ENCODE results near the gene USP32. TPM values are rescaled to one million over a fixed set of nuclear protein-coding genes. Genes with fewer than 3 reads are reported as not detected.

The USP32 gene
- total and polyA plus RNA-seq, 10 of the 15 experiments (the other 5 are each of a cell fraction or from before 2014, with no cell fraction given): 7.8 to 37.3 (median 25.5) TPM

DNA sequence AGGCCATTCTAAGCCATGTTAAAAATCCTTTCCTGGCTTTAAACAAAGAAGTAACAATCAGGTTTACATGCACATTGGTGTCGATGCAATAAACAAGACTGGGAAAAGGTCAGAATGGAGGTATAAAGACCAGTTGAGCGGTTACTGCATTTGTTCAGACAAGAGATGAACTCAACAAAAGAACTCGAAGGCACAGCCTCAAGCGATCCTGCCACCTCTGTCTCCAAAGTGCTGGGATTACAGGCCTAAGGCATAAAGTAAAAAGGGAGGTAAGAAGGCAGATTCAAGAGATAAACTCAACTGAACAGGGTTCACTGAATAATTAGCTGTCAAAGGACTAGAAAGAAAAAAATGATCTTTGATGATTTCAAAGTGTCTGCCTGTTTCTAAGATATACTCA is 39.4 kb downstream of the USP32 start:
- no peak overlapping the region for H3K4me2 ChIP-seq (ENCODE audit: control insufficient read depth, insufficient read depth)
- ATAC-seq (no peak), FAIRE-seq (no peak), DNase-seq (ENCODE audit: low read depth, low spot score) (no peak)
- H3K27ac ChIP-seq (ENCODE audit: control insufficient read depth, insufficient read depth): no peak overlapping the region
- POLR2A ChIA-PET: no interaction called here
- RAD21 ChIA-PET (ENCODE audit: unreplicated experiment): interaction anchor here (0.9 kb wide), 1 partner anchor 82 kb away, joined by 3 read pairs; no protein-coding TSS in a partner anchor
- CTCF ChIA-PET: no interaction called here
- WGBS (ENCODE audit: insufficient coverage, insufficient replicate concordance, low lambda C conversion rate, missing lambda C conversion rate): 100% methylated on average over 4 of the region's 4 CpGs
- H4K20me1 ChIP-seq (ENCODE audit: control insufficient read depth, insufficient read depth): no peaks in the 10 kb centered on the region
- TF ChIP-seq NFXL1 (IDR thresholded peaks at IDR 0.05; ENCODE audit: borderline replicate concordance) (peak; percentile 57; the same call in 1 of the 2 replicates), ETV6 (conservative IDR thresholded peaks at IDR 0.05 in 1 of 2, IDR thresholded peaks at IDR 0.05 in 1 of 2; ENCODE audit: borderline replicate concordance in 1 of 2, low read depth in 1 of 2) (peak in 1 of 2 experiments; percentile 79; a peak in 1 of 4 replicates), RAD51 (IDR thresholded peaks at IDR 0.05) (no peak)
- TF ChIP-seq, protein P1, sequence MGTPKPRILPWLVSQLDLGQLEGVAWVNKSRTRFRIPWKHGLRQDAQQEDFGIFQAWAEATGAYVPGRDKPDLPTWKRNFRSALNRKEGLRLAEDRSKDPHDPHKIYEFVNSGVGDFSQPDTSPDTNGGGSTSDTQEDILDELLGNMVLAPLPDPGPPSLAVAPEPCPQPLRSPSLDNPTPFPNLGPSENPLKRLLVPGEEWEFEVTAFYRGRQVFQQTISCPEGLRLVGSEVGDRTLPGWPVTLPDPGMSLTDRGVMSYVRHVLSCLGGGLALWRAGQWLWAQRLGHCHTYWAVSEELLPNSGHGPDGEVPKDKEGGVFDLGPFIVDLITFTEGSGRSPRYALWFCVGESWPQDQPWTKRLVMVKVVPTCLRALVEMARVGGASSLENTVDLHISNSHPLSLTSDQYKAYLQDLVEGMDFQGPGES (IDR thresholded peaks at IDR 0.05): no peak
- peaks cover 6% of the 10 kb centered on the region for H3K79me2 ChIP-seq (ENCODE audit: control insufficient read depth, insufficient read depth, low read length)
- H3K4me1 ChIP-seq (ENCODE audit: control insufficient read depth, insufficient read depth, low read length): peaks cover 18% of the 10 kb centered on the region; the same call in 1 of the 2 replicates
- H3K36me3 ChIP-seq (ENCODE audit: control insufficient read depth in 2 of 2, insufficient read depth in 2 of 2, low read length in 1 of 2): no peaks in the 10 kb centered on the region
- no peaks in the 10 kb centered on the region for H3K27me3 ChIP-seq (replicated peaks in 1 of 2; ENCODE audit: control insufficient read depth in 2 of 2, insufficient read depth in 2 of 2, low read length in 1 of 2)
- no peak overlapping the region for H3K9ac ChIP-seq (ENCODE audit: control insufficient read depth, insufficient read depth, low read length)
- BruUV-seq (replicated peaks): no TSS peak
- no peak overlapping the region for H3K4me3 ChIP-seq
- 0 out of 3 replicates have a peak, but pooled peaks cover 2% of the 10 kb centered on the region for H3K9me3 ChIP-seq (replicated peaks; ENCODE audit: control insufficient read depth, insufficient read depth, low read length)
- SMC1A ChIA-PET (ENCODE audit: uncharacterized antibody, unreplicated experiment): interaction anchor here (1.2 to 1.6 kb wide), 2 partner anchors 15 to 121 kb away, joined by 4 read pairs; no protein-coding TSS in a partner anchor
- intact Hi-C loops (cut with micrococcal nuclease; ENCODE audit: unreplicated experiment) (no loop called here), in situ Hi-C loops (cut with MboI) (no loop called here)
- H2AFZ ChIP-seq (ENCODE audit: control insufficient read depth, low read depth, low read length): no peak overlapping the region

DNA sequence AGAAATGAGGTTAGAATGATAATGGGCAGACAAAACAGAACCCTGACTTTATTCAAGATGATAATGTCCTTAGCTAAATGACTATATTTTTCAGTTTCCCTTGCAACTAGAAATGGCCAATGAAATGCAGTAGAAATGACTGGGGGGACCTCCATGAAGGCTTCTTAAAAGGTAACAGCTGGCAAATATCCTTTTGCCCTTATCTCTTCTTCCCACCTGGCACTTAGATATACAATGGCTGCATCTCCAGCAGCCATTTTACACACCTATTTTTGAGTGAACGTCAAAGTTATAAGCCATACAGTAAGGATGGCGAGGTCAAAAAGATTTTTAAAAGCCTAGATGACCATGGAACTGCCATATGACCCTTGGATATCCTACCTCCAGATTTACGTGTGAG is 39.9 kb downstream of the USP32 start:
- H3K4me3 ChIP-seq: no peak overlapping the region
- H3K4me1 ChIP-seq (ENCODE audit: control insufficient read depth, insufficient read depth, low read length): peaks cover 18% of the 10 kb centered on the region; the same call in 1 of the 2 replicates
- ChIA-PET SMC1A (ENCODE audit: uncharacterized antibody, unreplicated experiment) (interaction anchor here (0.9 to 1.6 kb wide), 2 partner anchors 34 to 121 kb away, joined by 3 to 4 read pairs; no protein-coding TSS in a partner anchor), RAD21 (ENCODE audit: unreplicated experiment) (no interaction called here), POLR2A (no interaction called here), CTCF (interaction anchor here (2.1 kb wide), 1 partner anchor 121 kb away, joined by 5 read pairs; no protein-coding TSS in a partner anchor)
- in situ Hi-C loops (cut with MboI) (no loop called here), intact Hi-C loops (cut with micrococcal nuclease; ENCODE audit: unreplicated experiment) (no loop called here)
- peaks cover 6% of the 10 kb centered on the region for H3K79me2 ChIP-seq (ENCODE audit: control insufficient read depth, insufficient read depth, low read length)
- no peak overlapping the region for H3K9ac ChIP-seq (ENCODE audit: control insufficient read depth, insufficient read depth, low read length)
- no peak overlapping the region for H2AFZ ChIP-seq (ENCODE audit: control insufficient read depth, low read depth, low read length)
- no peaks in the 10 kb centered on the region for H3K27me3 ChIP-seq (replicated peaks in 1 of 2; ENCODE audit: control insufficient read depth in 2 of 2, insufficient read depth in 2 of 2, low read length in 1 of 2)
- H3K9me3 ChIP-seq (replicated peaks; ENCODE audit: control insufficient read depth, insufficient read depth, low read length): 0 out of 3 replicates have a peak, but pooled peaks cover 2% of the 10 kb centered on the region
- DNase-seq (ENCODE audit: low read depth, low spot score) (no peak), FAIRE-seq (no peak), ATAC-seq (no peak)
- 82% methylated on average over 3 of the region's 3 CpGs for WGBS (ENCODE audit: insufficient coverage, insufficient replicate concordance, low lambda C conversion rate, missing lambda C conversion rate)
- no peaks in the 10 kb centered on the region for H3K36me3 ChIP-seq (ENCODE audit: control insufficient read depth in 2 of 2, insufficient read depth in 2 of 2, low read length in 1 of 2)
- H3K4me2 ChIP-seq (ENCODE audit: control insufficient read depth, insufficient read depth): no peak overlapping the region
- no peak overlapping the region for H3K27ac ChIP-seq (ENCODE audit: control insufficient read depth, insufficient read depth)
- BruUV-seq (replicated peaks): no TSS peak
- no peaks in the 10 kb centered on the region for H4K20me1 ChIP-seq (ENCODE audit: control insufficient read depth, insufficient read depth)
- no peak for TF ChIP-seq WRNIP1 (IDR thresholded peaks at IDR 0.05; ENCODE audit: borderline replicate concordance, low read depth, low read length)
- TF ChIP-seq, protein P2, sequence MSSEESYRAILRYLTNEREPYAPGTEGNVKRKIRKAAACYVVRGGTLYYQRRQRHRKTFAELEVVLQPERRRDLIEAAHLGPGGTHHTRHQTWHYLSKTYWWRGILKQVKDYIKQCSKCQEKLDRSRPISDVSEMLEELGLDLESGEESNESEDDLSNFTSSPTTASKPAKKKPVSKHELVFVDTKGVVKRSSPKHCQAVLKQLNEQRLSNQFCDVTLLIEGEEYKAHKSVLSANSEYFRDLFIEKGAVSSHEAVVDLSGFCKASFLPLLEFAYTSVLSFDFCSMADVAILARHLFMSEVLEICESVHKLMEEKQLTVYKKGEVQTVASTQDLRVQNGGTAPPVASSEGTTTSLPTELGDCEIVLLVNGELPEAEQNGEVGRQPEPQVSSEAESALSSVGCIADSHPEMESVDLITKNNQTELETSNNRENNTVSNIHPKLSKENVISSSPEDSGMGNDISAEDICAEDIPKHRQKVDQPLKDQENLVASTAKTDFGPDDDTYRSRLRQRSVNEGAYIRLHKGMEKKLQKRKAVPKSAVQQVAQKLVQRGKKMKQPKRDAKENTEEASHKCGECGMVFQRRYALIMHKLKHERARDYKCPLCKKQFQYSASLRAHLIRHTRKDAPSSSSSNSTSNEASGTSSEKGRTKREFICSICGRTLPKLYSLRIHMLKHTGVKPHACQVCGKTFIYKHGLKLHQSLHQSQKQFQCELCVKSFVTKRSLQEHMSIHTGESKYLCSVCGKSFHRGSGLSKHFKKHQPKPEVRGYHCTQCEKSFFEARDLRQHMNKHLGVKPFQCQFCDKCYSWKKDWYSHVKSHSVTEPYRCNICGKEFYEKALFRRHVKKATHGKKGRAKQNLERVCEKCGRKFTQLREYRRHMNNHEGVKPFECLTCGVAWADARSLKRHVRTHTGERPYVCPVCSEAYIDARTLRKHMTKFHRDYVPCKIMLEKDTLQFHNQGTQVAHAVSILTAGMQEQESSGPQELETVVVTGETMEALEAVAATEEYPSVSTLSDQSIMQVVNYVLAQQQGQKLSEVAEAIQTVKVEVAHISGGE (CRISPR knock-in tag; IDR thresholded peaks at IDR 0.05): no peak

All from GM12878 (cell line).